A172 (cell line): ENCODE results near the gene UTP15. TPM values are rescaled to one million over a fixed set of nuclear protein-coding genes. Genes with fewer than 3 reads are reported as not detected.

ENCODE experiments used
- DNase-seq: peaks from one replicate; pipeline ENCODE4 v3.0.0-alpha.2; 2015; ENCODE audit warnings: low spot score
- total RNA-seq: library from RNA; depleted of rRNA; stranded (reverse); fragments of >200 nt; shearing (Covaris generic); gene quantifications from 2 replicates; pipeline ENCODE4 v1.2.3, GENCODE V29; 2014; rRNA removed

UTP15 gene, protein sequence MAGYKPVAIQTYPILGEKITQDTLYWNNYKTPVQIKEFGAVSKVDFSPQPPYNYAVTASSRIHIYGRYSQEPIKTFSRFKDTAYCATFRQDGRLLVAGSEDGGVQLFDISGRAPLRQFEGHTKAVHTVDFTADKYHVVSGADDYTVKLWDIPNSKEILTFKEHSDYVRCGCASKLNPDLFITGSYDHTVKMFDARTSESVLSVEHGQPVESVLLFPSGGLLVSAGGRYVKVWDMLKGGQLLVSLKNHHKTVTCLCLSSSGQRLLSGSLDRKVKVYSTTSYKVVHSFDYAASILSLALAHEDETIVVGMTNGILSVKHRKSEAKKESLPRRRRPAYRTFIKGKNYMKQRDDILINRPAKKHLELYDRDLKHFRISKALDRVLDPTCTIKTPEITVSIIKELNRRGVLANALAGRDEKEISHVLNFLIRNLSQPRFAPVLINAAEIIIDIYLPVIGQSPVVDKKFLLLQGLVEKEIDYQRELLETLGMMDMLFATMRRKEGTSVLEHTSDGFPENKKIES
- 36.7 and 40.3 TPM in 2 replicates for total RNA-seq

DNA sequence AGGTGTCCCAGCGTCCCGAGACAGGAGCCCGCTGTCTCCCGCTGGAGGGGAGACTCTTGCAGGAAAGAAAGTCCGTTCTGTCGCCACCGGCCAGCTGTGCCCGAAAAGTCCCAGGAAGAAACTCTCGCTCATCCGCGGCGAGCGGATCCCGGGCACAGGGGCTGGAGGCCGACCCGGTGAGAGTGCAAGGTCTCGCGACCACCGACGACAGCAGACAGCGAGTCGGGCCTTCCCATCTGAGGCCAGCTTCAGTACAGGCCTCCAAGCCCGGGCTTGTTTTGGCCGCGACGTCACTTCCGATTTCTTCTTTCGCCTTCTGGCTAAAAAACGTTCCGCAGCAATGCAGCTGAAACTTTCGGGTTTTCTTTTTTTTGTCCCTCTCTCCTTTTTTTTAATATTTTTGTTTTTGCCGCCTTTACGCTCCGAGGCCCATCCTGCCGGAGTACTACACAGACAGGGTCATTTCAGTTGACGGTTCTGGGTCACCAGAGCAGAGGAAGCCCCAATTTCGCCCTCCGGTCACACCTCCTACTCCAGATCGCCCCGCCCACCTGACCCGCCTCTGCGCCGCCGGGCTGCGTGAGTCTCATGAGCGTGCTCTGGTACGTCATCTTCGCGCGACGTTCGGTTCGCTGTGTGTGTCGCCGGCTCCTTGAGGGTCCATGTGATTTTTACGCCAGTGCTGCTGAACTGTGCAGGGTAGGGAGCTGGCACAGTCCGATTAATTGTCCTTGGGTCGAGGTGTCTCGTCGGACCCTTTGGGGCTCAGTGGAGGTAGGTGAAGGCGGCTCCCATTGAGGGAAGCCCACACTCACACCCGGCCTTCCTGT lies at the start of gene UTP15, which contains the start of gene ANKRA2:
Gene UTP15, plus strand, starts transcription at position 605 of the 830 bp plus-strand sequence. CDS start 1,602 bp downstream, outside the sequence.
Gene ANKRA2, minus strand, starts transcription at position 501 of the 830 bp plus-strand sequence. CDS start 2,758 bp downstream, outside the sequence.
- DNase-seq = peak; percentile 94

DNA sequence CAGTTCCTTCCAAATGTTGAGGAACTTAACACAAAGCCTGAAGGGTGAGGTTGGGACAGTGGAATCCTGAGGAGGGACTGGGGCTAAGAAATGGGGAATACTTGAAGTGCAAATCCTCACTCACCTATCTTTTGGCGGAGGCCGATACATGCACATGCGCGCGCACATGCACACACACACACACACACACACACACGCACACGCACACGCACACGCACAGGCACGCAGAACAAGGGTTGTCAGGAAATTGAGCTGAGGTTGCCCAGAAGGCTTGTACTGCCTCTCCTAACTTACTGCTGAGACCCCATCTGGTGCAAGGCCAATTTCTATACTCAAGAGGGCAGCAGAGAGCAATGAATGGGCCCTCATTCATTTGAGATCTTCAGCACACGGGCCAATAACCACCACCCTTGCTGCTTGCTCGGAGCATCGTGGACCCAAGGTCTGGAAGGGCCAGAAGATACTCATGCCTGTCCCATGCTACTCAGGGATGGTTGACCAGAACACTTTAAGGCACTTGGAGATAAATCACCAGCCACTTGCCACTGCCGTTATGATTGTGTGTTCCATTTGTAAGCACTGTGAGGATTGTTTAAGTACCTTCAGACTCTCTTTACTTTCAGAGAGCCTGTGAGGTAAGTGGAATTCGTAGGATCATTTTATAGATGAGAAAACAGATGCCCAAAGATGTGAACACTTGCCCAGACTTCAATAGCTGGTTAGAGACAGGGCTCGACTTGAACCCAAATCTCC lies 45.8 kb upstream of the UTP15 start:
- peak; percentile 84 for DNase-seq

DNA sequence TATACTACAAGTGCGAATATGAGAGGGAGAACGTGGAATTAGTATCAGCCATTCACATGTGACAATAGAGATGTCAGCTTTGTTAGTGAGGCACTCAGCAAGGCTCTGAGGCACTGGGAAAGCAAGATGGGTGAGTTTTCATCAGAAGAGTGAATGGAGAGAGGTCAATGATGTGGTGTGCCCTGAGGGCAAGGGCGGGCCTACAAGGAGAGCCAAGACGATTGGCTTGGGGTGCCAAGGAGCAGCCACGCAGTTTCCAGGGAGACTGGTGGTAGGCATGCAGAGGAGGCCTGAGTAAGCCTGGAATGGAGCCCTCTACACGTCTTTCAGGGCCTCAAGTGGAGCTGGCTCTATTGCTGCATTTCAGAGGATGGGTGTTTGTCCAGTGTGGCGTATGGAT lies 42.6 kb upstream of the UTP15 start:
- no peak for DNase-seq

DNA sequence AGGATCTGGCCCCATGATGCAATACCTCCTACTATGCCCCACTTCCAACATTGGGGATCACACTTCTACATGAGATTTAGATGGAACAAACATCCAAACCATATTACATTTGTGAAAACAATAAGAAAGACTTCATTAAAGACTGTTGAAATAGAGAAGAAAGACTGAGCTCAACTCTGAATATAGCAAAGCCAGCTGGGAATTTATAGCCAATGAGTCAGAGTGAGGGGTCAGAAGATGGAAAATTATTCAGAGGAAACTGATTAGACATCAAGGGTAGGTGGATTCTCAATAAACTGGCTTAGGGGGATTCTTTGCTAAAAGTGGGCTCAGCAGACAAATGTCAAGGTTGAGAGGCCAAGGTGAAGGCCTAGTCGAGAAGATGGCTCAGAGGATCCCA lies 41.7 kb upstream of the UTP15 start:
- no peak for DNase-seq

DNA sequence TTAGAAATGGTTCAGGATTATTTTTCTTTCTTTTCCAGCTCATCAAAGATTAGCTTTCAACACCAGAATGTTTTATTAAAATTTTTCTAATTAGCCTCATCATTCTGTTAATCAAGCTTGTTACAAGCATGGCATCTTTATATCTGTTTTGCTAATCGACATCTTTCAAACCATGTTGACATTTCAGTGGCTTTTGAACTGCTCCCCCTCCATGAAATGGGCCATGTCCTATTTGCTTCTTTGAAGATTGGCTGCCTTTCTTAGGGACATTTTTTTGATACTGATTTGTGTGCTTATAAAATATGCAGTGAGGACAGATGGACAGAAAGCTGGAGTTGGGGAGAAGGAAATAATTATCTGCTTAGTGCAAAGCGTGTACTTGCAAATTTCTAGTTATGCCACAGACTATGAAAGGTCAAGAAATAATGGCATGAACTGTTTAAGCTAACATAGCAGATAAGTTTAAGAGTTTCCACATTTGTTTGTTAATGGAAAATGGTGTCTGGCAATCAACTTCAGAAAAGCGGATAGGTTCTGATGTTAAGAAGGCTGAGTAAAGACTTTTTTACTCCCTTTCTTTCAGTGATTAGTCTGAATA lies 39.8 kb upstream of the UTP15 start:
- no peak for DNase-seq

DNA sequence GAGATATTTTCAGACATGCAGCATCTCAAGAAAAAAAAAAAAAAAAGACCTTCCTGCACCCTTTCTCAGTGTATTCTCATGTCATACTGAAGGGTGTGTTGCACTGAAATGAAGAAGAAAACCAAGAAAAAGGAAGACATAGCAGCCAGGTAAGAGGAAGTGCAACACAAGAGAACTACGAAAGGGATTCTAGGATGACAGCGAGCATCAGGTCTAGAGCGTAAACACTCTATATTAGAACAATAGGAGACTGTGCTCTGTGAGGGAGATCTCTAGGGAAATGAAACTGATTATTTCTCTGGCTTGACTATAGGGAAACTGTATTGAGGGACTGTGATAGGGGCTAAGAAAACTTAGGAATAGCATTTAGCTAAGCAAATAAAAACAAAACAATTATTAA lies 37.3 kb upstream of the UTP15 start:
- no peak for DNase-seq

DNA sequence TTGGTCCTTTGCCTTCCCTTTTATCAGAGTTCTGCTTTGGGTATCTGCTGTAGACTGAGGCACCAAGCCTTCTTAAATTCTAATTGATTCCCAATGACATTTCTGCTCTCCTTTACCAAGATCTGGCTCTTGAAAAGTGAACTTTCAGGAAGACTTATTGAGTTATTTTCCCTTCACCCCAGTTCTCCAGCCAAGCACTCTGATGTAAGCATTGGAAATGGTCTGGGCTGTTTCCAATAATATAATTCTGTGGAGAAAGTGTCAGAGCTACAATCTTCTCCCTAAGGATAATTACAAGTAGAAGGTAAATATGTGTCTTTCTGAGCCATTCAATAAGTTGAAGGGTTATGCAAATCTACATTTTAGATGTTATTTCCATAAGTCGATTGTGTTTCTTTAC lies 36.5 kb upstream of the UTP15 start:
- no peak for DNase-seq

DNA sequence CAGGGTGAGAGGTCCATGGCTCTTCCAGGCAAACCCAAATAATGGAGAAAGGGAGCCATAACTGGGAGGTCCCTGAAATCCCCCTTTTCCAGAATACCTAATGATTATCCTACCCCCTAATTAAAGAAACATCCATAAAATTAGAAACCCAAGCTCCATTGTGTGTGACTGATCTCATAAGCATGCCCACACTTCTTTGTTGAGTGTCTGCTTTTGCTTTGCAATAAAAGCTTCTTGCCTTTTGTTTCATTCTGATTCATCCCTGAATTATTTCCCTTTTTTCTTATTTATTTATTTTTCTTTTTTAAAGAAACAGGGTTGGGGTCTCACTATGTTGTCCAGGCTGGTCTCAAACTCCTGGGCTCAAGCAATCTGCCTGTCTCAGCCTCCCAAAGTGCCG lies 34.2 kb upstream of the UTP15 start:
- no peak for DNase-seq

DNA sequence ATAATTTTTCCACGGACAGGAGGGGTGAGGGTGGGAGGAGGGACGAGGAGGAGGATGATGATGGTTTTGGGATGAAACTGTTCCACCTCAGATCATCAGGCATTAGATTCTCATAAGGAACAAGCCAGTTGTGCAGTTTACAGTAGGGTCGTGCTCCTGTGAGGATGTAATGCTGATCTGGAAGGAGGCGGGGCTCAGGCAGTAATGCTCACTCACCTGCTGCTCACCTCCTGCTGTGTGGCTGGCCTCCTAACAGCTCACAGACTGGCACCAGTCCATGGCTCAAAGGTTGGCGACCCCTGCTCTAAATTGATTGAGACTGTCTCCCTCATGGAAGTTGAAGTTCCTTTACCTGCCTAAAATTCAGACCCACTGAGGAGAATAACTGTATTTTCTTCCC lies 33.3 kb upstream of the UTP15 start:
- no peak for DNase-seq

DNA sequence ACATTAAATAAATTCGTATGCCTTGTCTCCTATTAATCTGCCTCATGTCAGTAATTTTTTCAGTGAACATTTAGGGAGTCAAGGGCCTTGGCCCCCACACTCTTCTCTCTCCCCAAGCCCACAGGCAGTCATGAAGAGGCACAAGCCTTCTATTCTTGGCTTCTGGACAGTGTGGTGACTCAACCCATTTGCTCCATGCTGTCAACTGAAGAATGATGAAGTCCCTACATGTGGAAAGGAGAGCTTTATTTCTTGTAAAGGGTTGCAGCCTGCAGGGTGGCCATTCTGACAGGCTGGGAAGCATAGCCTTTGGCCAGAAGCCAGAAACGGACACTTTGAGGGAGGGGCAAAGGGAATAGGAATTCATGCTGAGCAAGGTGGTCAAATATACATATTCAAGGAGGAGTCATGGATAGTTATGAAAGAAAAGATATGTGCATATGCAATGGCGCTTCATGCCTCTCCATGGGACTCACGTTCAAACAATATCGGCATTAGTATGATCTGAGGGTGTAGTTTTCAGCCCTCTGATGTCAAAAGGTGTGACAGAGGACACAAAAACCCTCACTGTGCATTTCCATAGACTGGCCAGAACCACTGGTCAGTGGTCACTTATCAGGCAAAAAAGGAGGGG lies 31.4 kb upstream of the UTP15 start:
- DNase-seq = peak; percentile 21

DNA sequence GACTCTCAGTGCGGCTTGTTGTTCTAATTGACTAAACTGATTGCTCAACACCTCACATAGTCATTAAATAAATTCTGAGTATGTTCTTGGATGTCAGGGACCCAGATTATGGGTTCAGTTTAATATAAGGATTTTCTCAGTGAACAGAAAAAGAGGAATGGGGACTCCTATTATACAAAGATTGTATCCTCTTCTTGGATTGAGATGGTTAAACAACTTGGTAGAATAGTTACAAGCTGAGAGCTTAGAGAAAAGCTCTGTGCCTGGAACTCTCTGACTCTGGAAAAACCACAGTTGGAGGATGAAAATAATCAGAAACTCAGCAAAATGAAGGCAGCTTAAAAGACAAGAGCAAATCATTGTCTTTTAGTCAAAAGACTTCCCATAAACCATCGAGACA lies 30.6 kb upstream of the UTP15 start:
- DNase-seq = no peak

DNA sequence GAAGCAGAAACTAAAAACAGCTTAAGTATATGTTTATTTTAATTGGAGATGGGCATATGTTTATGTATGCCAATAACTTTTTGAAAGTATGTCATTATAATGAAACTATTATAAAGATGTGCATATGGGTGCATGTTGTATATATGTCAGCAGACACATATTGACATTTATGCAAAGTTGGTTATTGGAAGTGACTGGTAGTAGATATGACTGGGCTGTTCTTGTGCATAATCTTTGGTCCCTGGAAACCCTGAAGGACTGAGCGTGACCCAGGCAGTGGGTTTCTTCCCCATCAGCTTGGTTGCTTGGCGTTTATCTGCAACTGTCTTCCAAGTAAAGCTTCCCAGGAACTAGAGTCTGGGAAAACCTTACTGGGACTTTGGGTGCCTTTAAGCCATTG lies 25.8 kb upstream of the UTP15 start:
- no peak for DNase-seq

DNA sequence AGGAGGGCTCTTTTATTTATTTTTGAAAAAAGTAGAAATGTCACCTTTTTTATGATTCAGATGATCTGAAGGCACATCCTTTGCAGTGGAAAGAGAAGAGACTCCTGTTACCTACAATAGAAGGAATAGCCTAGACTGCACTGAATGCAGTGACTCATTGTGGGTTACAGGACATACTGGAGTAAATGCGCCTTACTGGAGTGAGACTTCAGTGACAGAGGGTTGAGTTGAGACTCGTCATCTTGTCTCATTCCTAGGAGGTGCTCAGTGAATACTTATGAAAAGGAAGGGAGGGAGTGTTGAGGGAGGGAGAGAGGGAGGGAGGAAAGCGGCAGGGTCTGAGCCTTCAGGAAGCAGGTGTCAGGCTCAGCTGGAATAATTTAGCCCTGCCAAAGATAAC lies 25.4 kb upstream of the UTP15 start:
- DNase-seq = peak; percentile 90

DNA sequence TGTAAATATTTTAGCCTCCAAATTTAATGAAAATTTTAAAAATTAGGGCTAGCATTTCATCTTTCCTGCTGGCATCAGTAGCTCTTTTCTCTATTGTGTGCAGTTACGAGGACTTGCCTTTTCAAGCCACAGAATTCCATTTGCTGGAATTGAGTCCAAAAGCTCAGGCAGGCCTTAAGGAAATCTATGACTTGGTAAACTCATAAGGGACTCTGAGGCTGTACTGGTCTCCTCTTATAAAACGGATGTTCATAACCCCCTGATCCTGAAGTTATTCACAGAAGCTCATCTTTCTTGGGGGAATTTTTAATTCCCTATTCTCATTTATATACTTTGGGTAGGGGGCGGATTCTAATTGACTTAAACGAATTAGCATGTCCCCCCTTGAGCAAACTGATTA lies 23.5 kb upstream of the UTP15 start:
- no peak for DNase-seq

DNA sequence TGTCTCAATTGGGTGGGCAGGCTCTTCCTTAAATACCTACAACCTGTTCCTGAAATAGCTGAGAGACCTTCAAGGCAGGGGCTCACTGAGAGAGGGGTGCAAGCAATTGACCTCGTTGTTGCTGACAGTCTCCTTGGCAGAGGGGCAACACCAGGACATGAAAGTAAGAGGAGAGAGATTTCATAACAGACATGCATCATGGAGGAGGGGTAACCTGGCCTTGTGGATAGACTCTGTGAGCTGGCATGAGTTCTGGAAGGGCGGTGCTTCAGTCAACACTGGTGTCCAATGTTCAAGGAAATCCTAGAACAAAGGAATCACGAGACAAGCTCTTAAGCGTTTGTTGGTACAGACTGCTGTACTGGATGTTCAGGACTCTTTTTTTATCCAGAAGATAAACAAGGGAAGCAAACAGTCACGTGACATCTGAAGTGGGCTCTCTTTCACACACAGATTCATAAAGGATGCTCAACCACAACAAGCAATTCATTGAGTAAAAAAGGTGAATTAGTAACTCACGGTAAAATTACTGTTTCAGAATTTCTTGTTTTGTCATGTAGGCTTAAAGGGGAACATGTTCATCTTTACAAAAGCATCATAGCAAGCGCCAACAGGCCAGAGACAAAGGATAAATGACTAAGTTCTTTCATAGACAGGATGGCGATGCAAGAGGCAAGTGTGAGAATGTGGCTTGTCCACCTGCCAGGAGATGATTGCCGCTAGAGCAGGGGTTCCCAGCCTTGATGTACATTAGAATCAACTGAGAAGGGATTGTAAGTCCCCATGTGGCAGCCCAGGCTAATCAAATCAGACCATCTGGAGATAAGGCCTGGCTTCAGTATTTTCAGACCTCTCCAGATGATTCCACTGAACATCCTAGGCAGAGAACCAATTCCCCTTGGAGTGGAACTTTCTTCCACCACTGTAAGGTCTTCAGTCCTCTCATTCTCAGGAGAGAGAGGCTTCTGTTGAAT lies 20.8 kb upstream of the UTP15 start:
- no peak for DNase-seq

DNA sequence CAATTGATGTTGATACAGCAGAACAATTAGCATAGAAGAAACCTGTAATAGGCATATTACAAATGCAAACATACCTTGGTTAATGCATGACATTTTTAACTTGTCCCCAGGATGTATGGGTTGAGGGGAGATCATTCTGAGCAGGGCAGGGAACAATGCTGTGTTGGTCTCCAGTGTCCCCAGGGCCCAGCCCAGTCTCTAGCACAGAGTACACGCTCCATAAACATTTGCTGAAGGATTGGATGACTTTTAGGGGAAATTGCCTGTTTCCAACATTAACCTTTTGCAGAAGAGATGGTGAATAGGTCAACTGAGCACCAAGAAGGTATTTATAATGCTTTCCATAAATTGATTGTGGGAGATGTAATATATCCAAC lies 20.2 kb upstream of the UTP15 start:
- DNase-seq = no peak

DNA sequence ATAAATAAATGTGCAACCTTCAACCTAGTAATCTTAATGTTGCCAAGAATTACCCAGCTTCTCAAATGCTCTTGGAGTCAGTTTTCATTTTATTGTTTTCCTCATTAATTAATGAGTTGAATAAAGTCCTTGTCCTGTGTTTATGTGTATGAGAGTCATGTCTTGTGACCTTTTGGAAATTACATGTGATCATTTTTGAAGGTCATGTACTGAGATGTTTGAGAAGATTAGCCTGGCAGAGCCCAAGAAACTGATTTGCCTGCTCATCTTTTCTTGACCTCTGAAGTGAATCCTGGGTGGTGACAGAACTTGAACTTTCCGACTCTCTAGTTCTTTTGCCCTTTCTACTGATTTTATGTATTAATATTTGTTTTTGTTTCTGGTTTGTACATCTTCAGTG lies 15.5 kb upstream of the UTP15 start:
- no peak for DNase-seq

DNA sequence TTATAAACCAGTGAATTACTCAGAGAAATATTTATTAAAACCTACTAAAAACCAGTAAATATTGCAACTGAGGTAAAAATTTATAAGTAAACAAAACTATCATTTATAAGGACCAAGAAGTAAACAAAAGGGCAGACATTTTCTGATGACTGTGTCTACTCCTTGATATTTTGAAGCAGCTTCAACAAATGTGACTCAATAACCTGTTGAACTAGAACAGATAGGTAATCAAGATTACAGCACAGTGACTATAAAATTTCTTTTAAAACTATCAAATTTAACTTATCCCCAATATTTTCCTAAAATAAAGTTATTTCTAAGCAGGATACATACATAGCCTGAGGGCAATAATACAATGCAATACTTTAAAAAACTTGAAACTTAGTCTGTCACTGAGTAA lies 12.9 kb upstream of the UTP15 start:
- DNase-seq = no peak

DNA sequence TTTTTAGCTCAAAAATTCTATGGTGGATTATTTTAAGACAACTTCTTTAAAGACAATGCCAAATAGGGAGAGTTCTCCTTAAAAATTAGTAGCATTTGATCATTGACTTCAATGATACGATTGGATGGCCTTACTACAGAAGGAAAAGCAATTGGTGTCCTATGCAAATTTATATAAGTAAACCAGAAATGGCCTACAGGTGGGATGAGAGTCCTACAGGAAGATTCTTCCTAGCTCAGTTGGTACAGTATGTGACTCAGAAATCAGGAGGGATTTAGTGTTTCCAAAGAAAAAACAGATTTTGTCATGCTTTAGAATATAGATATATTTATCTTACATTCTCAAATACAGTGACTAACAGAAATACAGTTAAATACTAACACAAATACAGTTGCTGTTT lies 6.6 kb upstream of the UTP15 start:
- no peak for DNase-seq

DNA sequence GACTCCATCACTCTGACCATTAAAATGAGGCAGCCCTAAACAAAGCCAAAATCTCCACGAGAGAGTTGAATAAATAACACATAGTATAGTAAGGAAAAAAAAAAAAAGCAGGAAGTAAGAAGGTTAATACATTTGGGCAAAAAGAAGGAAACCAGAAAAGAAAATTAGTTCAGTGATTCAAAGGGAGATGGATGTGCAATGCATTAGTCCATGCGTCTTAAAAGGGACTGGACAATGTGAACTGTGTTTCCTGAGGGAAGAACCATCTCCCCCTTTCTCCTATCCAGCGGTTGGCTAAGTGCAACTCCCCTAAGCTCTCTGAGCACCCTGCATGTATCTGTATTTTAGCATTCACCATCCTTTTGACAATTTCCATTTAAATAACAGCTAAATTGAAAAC lies 1.5 kb upstream of the UTP15 start:
- DNase-seq = no peak
